Lower leg skin (tissue), 4 donors: ENCODE results near the gene NFATC2. TPM values are rescaled to one million over a fixed set of nuclear protein-coding genes. Genes with fewer than 3 reads are reported as not detected.

Source experiments
- DNase-seq, 2 donors: peaks; one replicate each; pipeline ENCODE4 v3.0.0-alpha.2; 2019; ENCODE audit warnings: low spot score in 2 of 2
- H3K4me3 ChIP-seq: fragments of 200-600 bp; sonication (generic); 2 replicates; pipeline ENCODE4 v1.5.1; 2017; ENCODE audit warnings: mild to moderate bottlenecking, low read depth; ENCODE audit not compliant: poor library complexity, severe bottlenecking
- POLR2A ChIP-seq, 2 donors: fragments of 450-650 bp; IDR thresholded peaks; one replicate each; pipeline ENCODE4 v1.6.1; 2016 to 2017; ENCODE audit warnings: antibody characterized with exemption in 2 of 2, mild to moderate bottlenecking in 1 of 2, moderate library complexity in 1 of 2
- WGBS, 2 donors: methylation state at CpG; one replicate each; pipeline ENCODE4 v1.1.5; 2018; 5-methylcytosine and 5-hydroxymethylcytosine counted together
- intact Hi-C: fragments of 100-400 bp; cut with DNase I; formaldehyde crosslinking; loops from one replicate; pipeline ENCODE4 v1.15.0; 2023; ENCODE audit warnings: low total_unique reads
- total RNA-seq, 4 donors: library from RNA; depleted of rRNA; stranded (reverse); fragments of >200 nt; gene quantifications; one replicate each; pipeline ENCODE4 v1.1.0, GENCODE V29; 2016
- TF ChIP-seq, protein P1 (sequence below), 3 donors: fragments of 450-650 bp; IDR thresholded peaks; one replicate each; pipeline ENCODE4 v1.5.1; 2016; ENCODE audit warnings: antibody characterized with exemption in 3 of 3, mild to moderate bottlenecking in 3 of 3, moderate library complexity in 2 of 3

Gene NFATC2
- total RNA-seq, 4 donors from 2014 or later = 4.0 to 10.4 (median 5.1) TPM

DNA sequence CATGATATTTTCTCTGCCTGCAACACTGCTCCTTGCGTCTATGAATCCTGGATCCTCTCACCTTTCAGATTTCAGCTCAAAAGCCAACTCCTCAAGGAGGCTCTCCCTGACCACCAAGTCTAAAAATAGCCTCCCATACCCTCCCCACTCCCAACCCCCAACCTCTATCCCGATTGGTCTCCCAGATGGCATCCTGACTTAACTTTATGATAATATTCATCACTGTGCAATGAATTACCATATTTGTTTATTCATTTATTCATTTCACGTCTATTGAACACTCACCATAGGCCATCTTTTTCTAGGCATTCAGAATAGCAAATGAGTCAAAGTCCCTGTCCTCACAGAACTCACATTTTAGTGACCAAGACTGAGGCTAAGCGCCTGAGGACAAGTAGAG lies 42.6 kb upstream of the NFATC2 start:
- no peak overlapping the region for H3K4me3 ChIP-seq
- 85 to 92% methylated on average over 4 of the region's 4 CpGs for WGBS, 2 donors
- intact Hi-C loops = no loop called here
- DNase-seq = no peak
- no peak for TF ChIP-seq POLR2A (IDR thresholded peaks at IDR 0.05)
- TF ChIP-seq, protein P1, sequence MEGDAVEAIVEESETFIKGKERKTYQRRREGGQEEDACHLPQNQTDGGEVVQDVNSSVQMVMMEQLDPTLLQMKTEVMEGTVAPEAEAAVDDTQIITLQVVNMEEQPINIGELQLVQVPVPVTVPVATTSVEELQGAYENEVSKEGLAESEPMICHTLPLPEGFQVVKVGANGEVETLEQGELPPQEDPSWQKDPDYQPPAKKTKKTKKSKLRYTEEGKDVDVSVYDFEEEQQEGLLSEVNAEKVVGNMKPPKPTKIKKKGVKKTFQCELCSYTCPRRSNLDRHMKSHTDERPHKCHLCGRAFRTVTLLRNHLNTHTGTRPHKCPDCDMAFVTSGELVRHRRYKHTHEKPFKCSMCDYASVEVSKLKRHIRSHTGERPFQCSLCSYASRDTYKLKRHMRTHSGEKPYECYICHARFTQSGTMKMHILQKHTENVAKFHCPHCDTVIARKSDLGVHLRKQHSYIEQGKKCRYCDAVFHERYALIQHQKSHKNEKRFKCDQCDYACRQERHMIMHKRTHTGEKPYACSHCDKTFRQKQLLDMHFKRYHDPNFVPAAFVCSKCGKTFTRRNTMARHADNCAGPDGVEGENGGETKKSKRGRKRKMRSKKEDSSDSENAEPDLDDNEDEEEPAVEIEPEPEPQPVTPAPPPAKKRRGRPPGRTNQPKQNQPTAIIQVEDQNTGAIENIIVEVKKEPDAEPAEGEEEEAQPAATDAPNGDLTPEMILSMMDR (IDR thresholded peaks at IDR 0.05) = no peak

DNA sequence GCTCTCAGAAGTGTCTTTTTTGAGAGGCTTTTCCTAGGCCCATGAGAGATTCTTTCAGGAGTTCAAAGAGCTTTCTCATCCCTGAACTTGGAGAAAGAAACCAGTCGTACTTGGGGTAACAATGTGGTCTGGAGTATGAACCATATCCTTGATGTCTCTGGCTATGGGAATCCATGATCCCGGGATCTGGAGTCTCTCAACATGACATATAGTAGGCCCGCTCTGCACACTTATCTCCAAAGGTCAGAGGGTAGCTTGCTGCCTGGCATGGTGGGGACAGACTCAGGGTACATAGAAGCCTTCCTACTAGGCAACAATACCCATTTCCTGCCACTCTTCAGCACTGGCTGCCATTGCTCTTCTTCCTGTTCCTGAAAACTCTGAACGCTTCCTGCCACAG lies 42.2 kb upstream of the NFATC2 start:
- H3K4me3 ChIP-seq = no peak overlapping the region
- intact Hi-C loops = no loop called here
- DNase-seq = no peak
- no peak for TF ChIP-seq POLR2A (IDR thresholded peaks at IDR 0.05)
- TF ChIP-seq, protein P1 (IDR thresholded peaks at IDR 0.05) = no peak
- WGBS, 2 donors = 86 to 89% methylated on average over 4 of the region's 4 CpGs

DNA sequence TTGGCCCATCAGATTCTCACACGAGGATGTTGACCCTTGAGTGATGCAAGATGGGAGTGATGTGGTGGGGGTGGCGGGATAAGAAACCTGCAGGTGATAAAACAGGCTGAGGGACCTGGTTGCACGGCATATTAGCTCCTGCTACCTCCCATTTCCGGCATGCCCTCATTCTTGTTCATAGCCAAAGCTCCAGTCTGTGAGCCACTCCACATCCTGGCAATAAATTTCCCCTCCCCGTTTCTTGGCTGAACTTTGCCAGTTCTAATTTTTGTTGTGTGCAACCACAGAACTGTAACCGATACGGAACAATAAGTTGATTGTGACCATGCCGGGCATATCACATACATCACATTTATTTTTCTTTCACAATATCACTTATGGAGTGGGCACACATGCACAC lies 41.6 kb upstream of the NFATC2 start:
- no peak overlapping the region for H3K4me3 ChIP-seq
- no peak for TF ChIP-seq POLR2A (IDR thresholded peaks at IDR 0.05)
- TF ChIP-seq, protein P1 (IDR thresholded peaks at IDR 0.05) = no peak
- no peak for DNase-seq
- 68 to 72% methylated on average over 8 of the region's 8 CpGs for WGBS, 2 donors
- intact Hi-C loops = no loop called here

DNA sequence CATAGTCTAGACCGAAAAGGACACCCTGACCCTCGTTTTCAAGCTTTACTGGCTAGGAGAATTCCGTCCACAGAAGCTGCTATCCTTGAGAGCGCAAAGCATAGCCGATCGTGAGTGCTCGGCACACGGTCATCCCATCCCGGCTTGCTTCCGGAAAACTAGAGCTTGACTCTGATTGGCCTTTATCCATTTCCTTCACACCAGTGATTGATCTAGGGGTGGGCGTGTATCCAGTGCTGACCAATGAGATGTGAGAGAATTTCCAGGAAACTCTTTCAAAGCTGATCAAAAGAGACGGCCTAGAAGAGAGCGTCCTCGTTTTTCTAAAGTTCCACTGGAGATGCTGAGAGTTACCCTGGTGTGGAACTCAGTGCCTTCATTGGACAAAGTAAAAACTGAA lies 41.0 kb upstream of the NFATC2 start:
- intact Hi-C loops = no loop called here
- no peak overlapping the region for H3K4me3 ChIP-seq
- WGBS, 2 donors = 83 to 96% methylated on average over 14 of the region's 14 CpGs
- no peak for DNase-seq
- TF ChIP-seq POLR2A (IDR thresholded peaks at IDR 0.05) = no peak
- TF ChIP-seq, protein P1 (IDR thresholded peaks at IDR 0.05) = no peak

DNA sequence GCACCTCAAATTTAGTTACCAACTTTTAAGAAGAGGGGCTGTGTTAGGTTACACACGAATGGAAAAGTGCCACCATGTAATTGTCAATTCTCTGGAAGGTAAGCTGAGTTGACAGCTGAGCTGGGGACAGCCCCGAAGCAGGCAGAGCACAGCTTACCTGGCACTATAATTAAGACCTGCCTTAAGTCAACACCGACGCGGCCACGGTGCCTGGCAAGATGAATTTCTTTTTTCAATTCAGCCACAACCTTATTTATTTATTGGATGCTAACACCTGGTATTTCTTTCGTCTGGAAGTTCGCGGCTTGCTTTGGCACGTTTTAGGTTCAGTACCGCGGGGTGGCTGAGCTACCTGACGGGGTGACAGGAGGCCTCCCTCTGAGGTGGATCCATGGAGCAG lies 40.6 kb upstream of the NFATC2 start:
- DNase-seq = no peak
- WGBS, 2 donors = 73 to 77% methylated on average over 13 of the region's 13 CpGs
- intact Hi-C loops = no loop called here
- no peak for TF ChIP-seq POLR2A (IDR thresholded peaks at IDR 0.05)
- TF ChIP-seq, protein P1 (IDR thresholded peaks at IDR 0.05) = no peak
- H3K4me3 ChIP-seq = no peak overlapping the region

DNA sequence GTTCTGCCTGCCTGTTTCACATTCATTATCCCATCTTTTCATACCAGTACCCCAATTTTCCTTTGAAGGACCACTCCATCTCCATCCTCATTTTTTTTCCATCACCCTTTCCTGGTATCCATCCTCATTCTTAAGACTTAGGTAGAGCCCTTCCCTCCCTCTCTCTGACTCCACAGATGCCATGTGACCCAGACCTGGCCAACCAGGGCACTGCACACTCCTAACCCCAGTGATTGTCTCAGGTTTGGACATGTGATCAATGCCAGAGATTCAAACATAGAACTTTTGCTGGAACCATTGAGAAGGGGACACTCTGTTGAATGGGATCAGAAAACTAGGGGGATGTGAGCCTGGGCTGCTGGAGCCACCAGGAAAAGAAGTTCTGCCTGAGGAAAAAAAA lies 39.1 kb upstream of the NFATC2 start:
- DNase-seq = no peak
- no peak overlapping the region for H3K4me3 ChIP-seq
- TF ChIP-seq, protein P1 (IDR thresholded peaks at IDR 0.05) = no peak
- TF ChIP-seq POLR2A (IDR thresholded peaks at IDR 0.05) = no peak
- intact Hi-C loops = no loop called here
